ENCODE measurements around the gene MISFA. TPM values are rescaled to one million over a fixed set of nuclear protein-coding genes. Genes with fewer than 3 reads are reported as not detected.

MISFA gene
- total RNA-seq (1.8 TPM in 1 of 2 replicates, not detected in the other), polyA plus RNA-seq (2.0 and 3.2 TPM in 2 replicates)

DNA sequence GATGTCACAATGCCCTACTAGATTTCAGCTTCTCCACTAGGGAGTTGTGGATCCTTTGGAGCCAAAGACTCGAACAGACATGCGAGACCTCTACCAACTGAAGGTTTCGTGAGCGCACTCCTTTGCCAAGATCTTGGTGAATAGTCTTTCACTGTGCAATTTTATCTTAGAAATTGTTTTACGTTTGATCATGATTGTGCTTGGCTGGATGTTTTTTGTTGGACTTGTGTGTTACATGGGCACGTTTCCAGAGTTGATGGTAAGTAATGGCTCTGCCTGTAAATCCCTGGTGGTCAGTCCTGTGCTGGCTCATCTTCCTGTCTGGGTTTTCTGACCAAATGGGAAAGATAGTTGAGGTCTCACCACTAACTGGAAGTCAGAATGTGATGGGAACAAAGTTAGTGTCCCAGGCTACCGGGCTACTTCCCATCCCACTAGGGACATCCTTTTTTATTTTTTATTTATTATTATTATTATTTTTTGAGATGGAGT is at the start of gene MISFA:
Gene MISFA (plus strand): TSS at position 51 of the 492 bp plus-strand sequence. CDS start 140 bp downstream, at position 191.
- TF ChIP-seq, protein P1, sequence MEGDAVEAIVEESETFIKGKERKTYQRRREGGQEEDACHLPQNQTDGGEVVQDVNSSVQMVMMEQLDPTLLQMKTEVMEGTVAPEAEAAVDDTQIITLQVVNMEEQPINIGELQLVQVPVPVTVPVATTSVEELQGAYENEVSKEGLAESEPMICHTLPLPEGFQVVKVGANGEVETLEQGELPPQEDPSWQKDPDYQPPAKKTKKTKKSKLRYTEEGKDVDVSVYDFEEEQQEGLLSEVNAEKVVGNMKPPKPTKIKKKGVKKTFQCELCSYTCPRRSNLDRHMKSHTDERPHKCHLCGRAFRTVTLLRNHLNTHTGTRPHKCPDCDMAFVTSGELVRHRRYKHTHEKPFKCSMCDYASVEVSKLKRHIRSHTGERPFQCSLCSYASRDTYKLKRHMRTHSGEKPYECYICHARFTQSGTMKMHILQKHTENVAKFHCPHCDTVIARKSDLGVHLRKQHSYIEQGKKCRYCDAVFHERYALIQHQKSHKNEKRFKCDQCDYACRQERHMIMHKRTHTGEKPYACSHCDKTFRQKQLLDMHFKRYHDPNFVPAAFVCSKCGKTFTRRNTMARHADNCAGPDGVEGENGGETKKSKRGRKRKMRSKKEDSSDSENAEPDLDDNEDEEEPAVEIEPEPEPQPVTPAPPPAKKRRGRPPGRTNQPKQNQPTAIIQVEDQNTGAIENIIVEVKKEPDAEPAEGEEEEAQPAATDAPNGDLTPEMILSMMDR (IDR thresholded peaks at IDR 0.05; ENCODE audit: poor library complexity): no peak
- H3K4me1 ChIP-seq (ENCODE audit: insufficient read depth): no peaks in the 10 kb centered on the region
- H3K79me2 ChIP-seq: no peaks in the 10 kb centered on the region
- 94% methylated on average over 7 of the region's 7 CpGs for WGBS (ENCODE audit: low lambda C conversion rate, missing lambda C conversion rate)
- H3K27me3 ChIP-seq: no peaks in the 10 kb centered on the region
- H3K4me2 ChIP-seq: no peak within 1 kb of the TSS
- no peak within 1 kb of the TSS for H3K4me3 ChIP-seq
- H3K9me2 ChIP-seq (replicated peaks; ENCODE audit: insufficient read depth): no peaks in the 10 kb centered on the region
- H3K36me3 ChIP-seq (replicated peaks; ENCODE audit: insufficient read depth, low read depth): no peaks in the 10 kb centered on the region
- H3K27ac ChIP-seq: no peak within 1 kb of the TSS
- no peaks in the 10 kb centered on the region for H4K20me1 ChIP-seq (ENCODE audit: insufficient read depth, poor library complexity, severe bottlenecking)
- no peaks in the 10 kb centered on the region for H3K9me3 ChIP-seq (ENCODE audit: low read depth)
- no peak within 1 kb of the TSS for H2AFZ ChIP-seq
- DNase-seq (ENCODE audit: low spot score): no peak

DNA sequence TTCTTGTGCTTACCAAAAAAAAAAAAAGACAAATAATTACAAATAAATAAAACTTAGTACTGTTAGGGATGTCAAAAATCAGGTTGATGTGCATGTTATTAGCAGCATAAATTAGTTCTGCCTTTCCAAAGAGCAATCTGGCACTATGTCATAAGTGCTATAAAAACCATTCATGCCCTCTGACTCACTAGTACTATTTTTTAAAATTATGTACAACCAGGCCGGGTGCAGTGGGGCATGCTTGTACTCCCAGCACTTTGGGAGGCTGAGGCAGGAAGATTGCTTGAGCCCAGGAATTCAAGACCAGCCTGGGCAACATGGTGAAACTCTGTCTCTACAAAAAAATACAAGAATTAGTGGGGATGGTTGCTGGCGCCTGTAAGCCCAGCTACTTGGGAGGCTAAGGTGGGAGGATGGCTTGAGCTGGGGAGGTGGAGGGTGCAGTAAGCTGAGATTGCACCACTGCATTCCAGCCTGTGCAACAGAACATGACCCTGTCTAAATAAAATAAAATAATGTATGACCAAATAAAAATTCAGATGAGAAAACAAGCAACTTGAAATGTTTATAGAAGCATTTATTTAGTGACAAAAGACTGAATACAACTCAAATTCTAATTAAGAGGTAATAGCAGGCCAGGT is 36.4 kb upstream of the MISFA start:
- H2AFZ ChIP-seq: no peak overlapping the region
- H3K79me2 ChIP-seq: no peaks in the 10 kb centered on the region
- no peak overlapping the region for H3K4me3 ChIP-seq
- H3K4me2 ChIP-seq: no peak overlapping the region
- no peaks in the 10 kb centered on the region for H3K27me3 ChIP-seq
- no peak for DNase-seq (ENCODE audit: low spot score)
- H3K36me3 ChIP-seq (replicated peaks; ENCODE audit: insufficient read depth, low read depth): no peaks in the 10 kb centered on the region
- TF ChIP-seq, protein P1 (IDR thresholded peaks at IDR 0.05; ENCODE audit: poor library complexity): no peak
- TF ChIP-seq EZH2 (IDR thresholded peaks at IDR 0.05; ENCODE audit: borderline replicate concordance) (no peak), EZH2phosphoT487 (IDR thresholded peaks at IDR 0.05; ENCODE audit: low read depth, severe bottlenecking, unreplicated experiment) (no peak)
- H3K9me3 ChIP-seq (ENCODE audit: low read depth): no peaks in the 10 kb centered on the region
- no peak overlapping the region for H3K27ac ChIP-seq
- no peaks in the 10 kb centered on the region for H3K4me1 ChIP-seq (ENCODE audit: insufficient read depth)
- 98% methylated on average over 2 of the region's 2 CpGs for WGBS (ENCODE audit: low lambda C conversion rate, missing lambda C conversion rate)
- no peaks in the 10 kb centered on the region for H3K9me2 ChIP-seq (replicated peaks; ENCODE audit: insufficient read depth)
- no peaks in the 10 kb centered on the region for H4K20me1 ChIP-seq (ENCODE audit: insufficient read depth, poor library complexity, severe bottlenecking)

DNA sequence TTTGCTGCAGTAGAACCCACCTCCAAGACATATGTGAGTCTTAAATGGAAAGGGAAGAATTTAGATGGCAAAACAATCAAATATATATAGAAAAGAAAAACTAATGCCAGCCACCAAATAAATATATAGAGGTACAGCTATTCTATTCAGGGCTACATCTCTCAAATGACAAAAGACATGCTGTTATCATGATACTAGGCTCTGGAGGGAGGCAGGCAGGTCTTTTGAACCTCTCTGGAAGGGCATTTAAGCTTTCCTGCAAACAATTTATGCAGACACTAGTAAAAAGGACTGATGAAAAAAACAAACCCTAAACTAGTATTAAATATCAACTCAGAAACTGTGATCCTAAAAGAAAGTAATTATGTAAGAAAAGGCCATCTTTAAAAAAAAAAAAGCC is 35.4 kb upstream of the MISFA start:
- H3K9me3 ChIP-seq (ENCODE audit: low read depth): no peaks in the 10 kb centered on the region
- TF ChIP-seq EZH2 (IDR thresholded peaks at IDR 0.05; ENCODE audit: borderline replicate concordance) (no peak), EZH2phosphoT487 (IDR thresholded peaks at IDR 0.05; ENCODE audit: low read depth, severe bottlenecking, unreplicated experiment) (no peak)
- TF ChIP-seq, protein P1 (IDR thresholded peaks at IDR 0.05; ENCODE audit: poor library complexity): no peak
- H4K20me1 ChIP-seq (ENCODE audit: insufficient read depth, poor library complexity, severe bottlenecking): no peaks in the 10 kb centered on the region
- no peaks in the 10 kb centered on the region for H3K9me2 ChIP-seq (replicated peaks; ENCODE audit: insufficient read depth)
- H3K4me1 ChIP-seq (ENCODE audit: insufficient read depth): no peaks in the 10 kb centered on the region
- H3K36me3 ChIP-seq (replicated peaks; ENCODE audit: insufficient read depth, low read depth): no peaks in the 10 kb centered on the region
- no peak overlapping the region for H3K27ac ChIP-seq
- DNase-seq (ENCODE audit: low spot score): no peak
- no peaks in the 10 kb centered on the region for H3K79me2 ChIP-seq
- no peak overlapping the region for H2AFZ ChIP-seq
- no peak overlapping the region for H3K4me3 ChIP-seq
- no peak overlapping the region for H3K4me2 ChIP-seq
- H3K27me3 ChIP-seq: no peaks in the 10 kb centered on the region

DNA sequence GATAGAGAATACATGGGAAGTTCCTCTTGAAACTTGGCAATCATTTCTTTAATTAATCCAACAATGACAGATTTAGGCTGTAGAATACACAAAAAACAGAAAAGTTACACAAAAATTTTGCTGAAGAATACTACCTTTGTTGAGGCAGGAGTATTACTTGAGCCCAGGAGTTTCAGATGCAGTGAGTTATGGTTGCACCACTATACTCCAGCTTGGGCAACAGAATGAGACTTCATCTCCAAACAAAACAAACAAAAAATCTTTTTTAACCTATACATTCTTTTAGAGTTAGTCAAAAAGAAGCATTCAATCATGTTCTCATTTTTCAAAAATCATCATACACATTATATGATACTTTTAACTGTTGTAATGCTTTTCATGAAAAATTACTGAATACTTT is 33.2 kb upstream of the MISFA start:
- Histone ChIP-seq H3K4me2 (no peak overlapping the region), H4K20me1 (ENCODE audit: insufficient read depth, poor library complexity, severe bottlenecking) (no peaks in the 10 kb centered on the region), H3K4me1 (ENCODE audit: insufficient read depth) (no peaks in the 10 kb centered on the region), H2AFZ (no peak overlapping the region), H3K4me3 (no peak overlapping the region), H3K79me2 (no peaks in the 10 kb centered on the region), H3K36me3 (replicated peaks; ENCODE audit: insufficient read depth, low read depth) (no peaks in the 10 kb centered on the region), H3K27me3 (no peaks in the 10 kb centered on the region), H3K9me2 (replicated peaks; ENCODE audit: insufficient read depth) (no peaks in the 10 kb centered on the region), H3K27ac (no peak overlapping the region), H3K9me3 (ENCODE audit: low read depth) (no peaks in the 10 kb centered on the region)
- no peak for DNase-seq (ENCODE audit: low spot score)
- TF ChIP-seq EZH2phosphoT487 (IDR thresholded peaks at IDR 0.05; ENCODE audit: low read depth, severe bottlenecking, unreplicated experiment) (no peak), EZH2 (IDR thresholded peaks at IDR 0.05; ENCODE audit: borderline replicate concordance) (no peak)
- TF ChIP-seq, protein P1 (IDR thresholded peaks at IDR 0.05; ENCODE audit: poor library complexity): no peak
